Measurements from ENCODE around the gene TNS1.

TNS1 gene

GRCh38 chr2:217912098-217913024 lies 90.4 kb downstream of the TNS1 start:
- DNase-seq: no peak

DNA sequence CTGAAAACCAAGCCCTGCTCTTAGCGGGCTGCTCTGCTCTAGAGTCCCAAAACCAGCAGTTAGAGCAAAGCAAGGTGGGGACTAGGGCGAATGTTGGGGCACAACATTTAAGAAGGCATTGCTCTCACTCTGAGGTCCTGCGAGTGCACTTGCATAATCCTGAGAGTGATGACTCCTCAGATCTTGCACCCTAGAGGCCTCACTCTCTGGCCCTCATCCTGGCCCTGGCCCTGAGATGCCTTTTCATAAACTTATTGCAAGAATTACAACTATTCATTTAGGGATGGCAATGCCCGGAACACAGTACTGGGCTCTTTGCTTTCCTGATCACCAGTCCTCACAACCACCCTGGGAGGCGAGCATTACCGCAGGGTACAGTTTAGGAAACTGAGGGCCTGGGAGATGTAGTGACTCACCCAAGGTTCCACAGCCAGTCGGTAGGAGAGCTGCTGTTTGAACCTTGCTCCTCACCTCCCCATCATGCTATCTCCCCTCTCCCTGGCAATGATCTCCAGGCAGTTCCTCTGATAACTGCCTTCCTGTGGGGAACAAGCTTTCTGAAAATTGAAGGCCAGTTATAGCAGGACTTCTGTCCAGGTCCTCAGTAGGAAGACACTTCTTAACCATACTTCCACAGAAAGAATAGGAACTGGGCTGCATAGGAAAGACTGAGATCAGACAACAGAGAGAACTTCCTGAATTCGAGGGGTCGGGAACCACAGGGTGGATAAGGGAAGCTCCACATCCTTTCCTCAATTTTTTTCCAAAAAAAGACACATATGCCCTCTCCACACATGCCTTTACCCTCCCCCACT lies 91.3 kb downstream of the TNS1 start:
- DNase-seq: no peak

DNA sequence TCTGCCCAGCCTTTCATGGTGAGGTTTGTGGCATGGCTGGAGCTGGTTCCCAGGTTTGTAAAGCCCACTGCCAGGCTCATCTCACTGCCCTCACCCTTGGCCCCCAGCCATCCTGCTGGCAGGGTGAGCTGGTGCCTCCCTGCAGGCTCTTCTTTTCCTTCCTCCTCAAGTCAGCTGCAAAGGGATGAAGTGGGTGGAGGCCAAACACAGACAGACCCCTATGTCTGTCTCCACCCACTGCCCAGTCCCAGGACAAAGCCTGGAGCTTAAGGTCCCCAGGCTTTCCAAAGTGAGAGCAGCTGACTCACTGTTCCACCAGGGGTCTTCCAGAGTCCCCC lies 92.0 kb downstream of the TNS1 start:
- DNase-seq: no peak

- DNase-seq: no peak
These were observed 93.5 kb downstream of the TNS1 start for GRCh38 chr2:217909156-217909820.

DNA sequence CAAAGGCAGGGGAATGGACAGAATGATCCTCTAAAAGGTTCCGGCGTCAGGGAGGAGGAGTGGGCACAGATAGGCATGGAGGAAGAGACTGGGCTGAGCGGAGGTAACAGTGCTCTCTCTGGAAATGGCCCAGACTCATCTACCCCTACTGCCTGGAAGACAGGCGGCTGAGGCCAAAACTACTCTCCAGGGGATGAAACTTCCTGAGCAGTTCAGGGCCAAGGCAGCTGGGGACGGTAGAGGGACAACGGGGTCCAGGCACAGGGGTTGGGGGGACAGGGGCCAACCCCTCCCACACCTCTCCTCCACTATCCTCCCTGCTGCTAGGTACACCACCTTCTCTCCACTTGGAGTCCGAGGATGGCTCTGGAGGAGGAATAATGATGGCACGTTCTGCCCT lies 94.3 kb downstream of the TNS1 start:
- no peak for DNase-seq

GRCh38 chr2:217907266-217907665 lies 95.5 kb downstream of the TNS1 start:
- no peak for DNase-seq

GRCh38 chr2:217906798-217907197 lies 96.0 kb downstream of the TNS1 start:
- no peak for DNase-seq

DNA sequence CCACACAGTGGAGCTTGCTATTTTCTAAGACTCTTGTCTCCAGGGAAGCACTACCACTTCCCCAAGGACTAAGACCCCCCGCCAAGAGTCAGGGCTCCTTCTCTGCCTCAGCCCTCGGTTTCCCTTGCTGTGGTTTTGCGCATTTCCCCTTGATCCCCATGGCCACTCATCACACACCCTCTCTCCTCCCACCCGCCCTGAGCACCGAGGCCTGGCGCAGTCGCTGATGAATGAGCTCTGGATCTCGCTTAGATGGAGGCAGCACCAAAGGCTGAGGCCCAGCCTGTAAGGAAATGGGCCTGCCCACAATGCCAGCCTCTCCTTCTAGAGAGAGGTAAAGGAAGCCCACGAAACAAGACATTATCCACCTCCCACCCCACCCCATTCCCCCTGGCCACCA lies 96.9 kb downstream of the TNS1 start:
- no peak for DNase-seq

DNA sequence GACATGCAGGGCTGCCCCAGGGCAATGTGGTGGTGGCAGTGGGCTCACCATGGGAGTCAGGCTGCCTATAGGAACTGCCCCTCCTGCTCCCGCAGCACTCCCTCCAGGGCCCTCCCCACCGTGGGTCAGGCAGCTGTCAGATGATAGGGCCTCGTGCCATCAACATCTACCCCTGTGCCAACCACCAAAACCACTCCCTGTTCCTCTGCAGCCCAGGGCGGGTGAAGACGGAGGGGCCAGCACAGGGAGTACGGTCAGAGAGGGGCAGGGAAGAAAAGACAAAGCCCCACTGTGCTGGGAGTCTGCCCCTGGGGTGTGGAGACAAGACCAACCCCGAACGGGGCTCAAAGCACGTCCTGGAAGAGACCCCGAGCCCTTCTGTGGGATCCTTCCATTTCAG lies 97.4 kb downstream of the TNS1 start:
- DNase-seq: no peak

- no peak for DNase-seq
These were observed 98.2 kb downstream of the TNS1 start for GRCh38 chr2:217904614-217904965.

- DNase-seq: no peak
These were observed 98.8 kb downstream of the TNS1 start for GRCh38 chr2:217903859-217904613.

DNA sequence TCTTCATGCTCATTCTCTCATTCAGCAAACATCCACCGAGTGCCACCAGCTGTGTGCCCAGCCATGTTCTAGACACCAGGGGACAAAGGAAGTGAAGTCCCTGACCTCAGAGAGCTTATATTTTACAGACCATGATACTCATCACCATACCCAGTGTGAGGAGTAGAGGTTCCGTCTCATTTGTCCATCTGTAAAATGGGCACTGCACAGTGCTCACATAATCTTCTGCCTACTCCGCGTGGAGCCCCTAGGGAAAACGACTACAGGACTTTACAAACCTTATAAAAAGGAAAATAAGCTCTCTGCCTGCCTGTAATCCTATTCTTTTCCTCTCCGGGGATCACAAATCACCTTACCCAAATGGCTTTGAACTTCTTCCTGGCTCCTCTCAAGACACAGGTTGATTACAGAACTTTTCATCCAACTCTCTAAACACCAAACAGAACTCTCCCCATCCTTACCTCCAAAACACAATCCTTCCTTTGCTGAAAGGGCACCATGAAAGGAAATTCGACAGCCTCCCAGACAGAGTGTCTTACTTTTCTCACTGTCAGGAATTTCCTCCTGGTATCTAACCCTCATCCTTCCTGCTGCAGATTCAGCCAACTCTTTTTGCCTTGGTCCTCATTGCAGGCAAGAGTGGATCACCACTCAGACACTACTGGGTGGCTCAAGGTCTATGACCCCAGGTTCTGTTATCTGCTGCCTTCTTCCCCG lies 99.5 kb downstream of the TNS1 start:
- DNase-seq: no peak

DNA sequence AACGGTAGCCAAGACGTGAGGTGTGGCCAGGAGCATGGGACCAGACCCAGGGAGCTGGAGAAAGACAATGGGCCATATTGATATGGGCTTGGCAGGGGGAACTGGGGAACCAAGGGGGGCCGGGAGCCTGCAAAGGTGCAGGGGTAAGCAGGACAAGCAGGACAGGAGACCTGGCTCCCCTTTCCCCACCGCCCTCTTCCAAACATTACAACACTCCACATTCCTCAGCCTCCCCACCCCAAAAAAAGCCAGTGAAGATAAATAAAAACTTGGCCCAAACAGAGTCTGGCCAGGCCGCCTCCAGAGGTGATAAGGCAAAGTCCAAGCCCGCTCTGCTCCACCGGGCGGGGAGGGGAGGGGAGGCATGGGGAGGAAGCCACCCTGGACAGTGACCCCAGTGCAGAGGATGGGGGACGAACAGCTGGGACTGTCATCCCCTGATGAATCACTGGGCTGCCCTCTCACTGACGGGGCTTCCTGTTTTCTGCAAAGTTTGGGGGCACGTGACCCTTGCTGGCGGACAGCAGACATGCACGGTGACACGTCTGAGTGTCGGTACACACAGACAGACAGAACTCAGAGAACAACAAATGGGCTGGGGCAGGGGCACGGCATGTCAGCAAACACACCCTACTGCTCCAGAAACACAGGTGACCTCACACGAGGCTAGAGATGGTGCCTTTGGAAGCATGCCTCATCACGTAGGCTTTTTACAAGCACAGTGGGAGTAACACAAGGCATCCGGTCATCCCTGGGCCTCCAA lies 100.2 kb downstream of the TNS1 start:
- peak; percentile 66 for DNase-seq

- no peak for DNase-seq
These were observed 100.9 kb downstream of the TNS1 start for GRCh38 chr2:217901835-217902378.

- no peak for DNase-seq
These were observed 101.4 kb downstream of the TNS1 start for GRCh38 chr2:217901400-217901799.

GRCh38 chr2:217900780-217901360 lies 101.9 kb downstream of the TNS1 start:
- no peak for DNase-seq

GRCh38 chr2:217900010-217900779 lies 102.6 kb downstream of the TNS1 start:
- no peak for DNase-seq

DNA sequence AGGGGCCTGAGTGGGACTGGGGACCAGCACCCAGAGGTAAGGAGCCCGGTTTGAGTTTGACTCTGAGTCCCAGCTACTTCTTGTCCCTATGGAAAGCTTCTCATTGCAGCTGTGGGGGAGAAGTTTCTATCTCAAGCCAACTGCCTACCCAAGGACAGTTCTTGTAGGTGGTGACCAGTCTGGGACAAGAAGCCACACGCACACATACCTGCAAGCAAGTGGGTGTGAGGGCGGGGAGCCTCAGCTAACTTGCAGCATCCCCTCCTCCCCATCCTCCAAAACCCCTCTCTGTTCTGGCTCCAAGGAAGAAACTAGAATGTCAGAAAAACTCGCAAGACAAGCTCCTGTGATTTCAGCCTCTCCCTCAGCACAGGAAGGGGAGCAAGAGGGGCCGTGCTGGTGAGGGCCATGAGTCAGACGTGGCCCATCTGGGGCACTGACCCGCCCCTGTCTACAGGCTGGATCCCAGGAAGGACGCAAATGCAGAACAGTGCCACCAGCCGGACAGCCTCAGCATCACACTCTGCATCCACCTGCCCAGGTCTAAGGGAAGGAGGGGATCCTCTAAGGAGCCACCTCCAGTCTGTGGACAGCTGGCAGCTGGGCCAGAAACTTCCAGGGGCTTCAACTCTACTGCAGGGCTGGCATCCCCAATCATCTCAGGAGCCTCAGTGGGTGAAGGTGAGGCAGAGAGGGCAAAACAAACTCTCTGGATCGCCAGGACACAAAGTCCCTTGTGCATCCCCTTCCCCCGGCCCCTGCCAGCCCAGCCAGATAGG lies 103.4 kb downstream of the TNS1 start:
- DNase-seq: no peak

All from right kidney (tissue), 1 donor.